HUES6 (cell line): Measurements from ENCODE around the gene FGF14.
"Not testable (repeated sequence)": the region's sequence is repeated elsewhere in the genome, so short reads cannot be mapped to it uniquely, and the experiment has no call there.

ENCODE experiments used
- H3K27ac ChIP-seq: 2 replicates; pipeline ENCODE4 v1.7.0; 2013; ENCODE audit warnings: low read depth, mild to moderate bottlenecking, low read length, inconsistent platforms
- H3K27me3 ChIP-seq: 2 replicates; pipeline ENCODE4 v1.6.1; 2013; ENCODE audit warnings: low read length; ENCODE audit not compliant: control insufficient read depth, insufficient read depth
- H3K36me3 ChIP-seq: 2 replicates; pipeline ENCODE4 v1.6.1; 2013; ENCODE audit warnings: low read length; ENCODE audit not compliant: control insufficient read depth, insufficient read depth
- H3K4me1 ChIP-seq: 2 replicates; pipeline ENCODE4 v1.6.1; 2013; ENCODE audit warnings: low read length; ENCODE audit not compliant: control insufficient read depth, insufficient read depth
- H3K4me3 ChIP-seq: 2 replicates; pipeline ENCODE4 v1.5.1; 2013; ENCODE audit warnings: low read depth, low read length
- H3K9ac ChIP-seq: one replicate; pipeline ENCODE4 v1.6.1; 2013; ENCODE audit warnings: mild to moderate bottlenecking, low read length
- H3K9me3 ChIP-seq: 2 replicates; pipeline ENCODE4 v1.6.1; 2013; ENCODE audit warnings: low read depth, low read length; ENCODE audit not compliant: control insufficient read depth, insufficient read depth

FGF14 gene

DNA sequence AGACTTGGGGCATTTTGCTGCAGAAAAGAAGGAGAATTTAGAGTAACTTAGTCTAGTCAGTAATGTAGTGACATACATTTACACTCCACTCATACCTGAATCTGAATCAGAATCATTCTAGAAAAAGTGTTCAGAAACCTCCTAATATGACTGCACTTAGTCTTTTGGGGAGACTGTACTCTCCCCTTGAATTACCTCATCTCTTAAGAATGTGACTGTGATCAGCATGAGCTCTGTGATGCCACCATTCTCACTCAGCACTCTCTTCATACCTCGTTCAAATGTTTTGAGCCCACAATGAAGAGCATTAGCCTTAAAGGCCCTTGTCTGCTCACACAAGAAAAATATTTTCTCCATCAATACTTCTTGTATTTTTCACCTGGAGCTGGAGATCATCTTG is 229.4 kb downstream of the FGF14 start:
- Histone ChIP-seq H3K36me3 (no peaks in the 10 kb centered on the region), H3K4me1 (no peaks in the 10 kb centered on the region; the same call in 1 of the 2 replicates), H3K9ac (no peak overlapping the region), H3K27me3 (no peaks in the 10 kb centered on the region), H3K27ac (no peak overlapping the region), H3K9me3 (no peaks in the 10 kb centered on the region), H3K4me3 (no peak overlapping the region)

DNA sequence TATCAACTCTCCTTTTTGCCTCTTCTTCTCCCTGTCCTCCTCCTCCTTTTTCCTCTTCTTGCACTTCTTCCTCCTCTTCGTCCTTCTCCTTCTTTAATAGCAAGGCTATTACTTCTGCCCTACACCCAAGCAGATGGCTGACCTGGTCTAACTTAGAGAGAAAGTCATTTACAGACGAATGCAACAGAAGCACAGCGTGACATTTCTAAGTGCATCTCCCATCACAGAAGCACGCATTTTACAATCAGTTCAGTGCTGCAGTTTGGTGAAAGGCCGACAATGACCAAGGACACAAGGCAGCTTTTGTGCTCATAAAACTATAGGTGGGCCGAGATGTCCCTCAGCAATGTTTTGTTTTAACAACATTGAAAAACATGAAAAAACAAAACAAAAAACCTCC is 231.5 kb downstream of the FGF14 start:
- H3K36me3 ChIP-seq: no peaks in the 10 kb centered on the region
- H3K9me3 ChIP-seq: no peaks in the 10 kb centered on the region
- no peaks in the 10 kb centered on the region for H3K27me3 ChIP-seq
- no peak overlapping the region for H3K4me3 ChIP-seq
- no peak overlapping the region for H3K9ac ChIP-seq
- H3K27ac ChIP-seq: no peak overlapping the region
- no peaks in the 10 kb centered on the region; the same call in 1 of the 2 replicates for H3K4me1 ChIP-seq

DNA sequence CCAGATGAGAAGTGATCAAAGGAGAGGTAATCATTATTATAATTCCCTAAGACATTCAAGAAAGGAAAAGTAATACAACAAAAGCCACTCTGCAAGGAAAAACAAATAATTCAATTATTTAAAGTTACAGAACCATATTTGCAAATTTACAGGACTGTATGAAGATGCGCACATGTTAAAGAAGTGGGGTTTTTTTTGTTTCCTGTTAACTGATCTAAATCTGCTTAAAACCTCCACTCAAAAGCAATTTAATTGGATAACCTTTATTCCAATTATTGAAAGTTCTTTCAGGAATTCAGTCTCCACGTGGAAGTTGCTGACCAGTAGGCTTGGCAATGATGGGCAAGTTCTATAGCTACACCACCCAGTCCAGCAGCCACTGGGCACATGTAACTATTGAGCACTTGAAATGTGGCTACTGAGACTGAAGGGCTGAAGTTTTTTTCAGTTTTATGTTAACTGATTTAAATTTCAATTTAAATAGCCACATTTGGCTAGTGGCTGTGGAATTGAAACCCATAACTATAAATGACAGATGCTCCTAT is 232.3 kb downstream of the FGF14 start:
- no peaks in the 10 kb centered on the region for H3K36me3 ChIP-seq
- H3K9ac ChIP-seq: no peak overlapping the region
- no peaks in the 10 kb centered on the region for H3K27me3 ChIP-seq
- no peaks in the 10 kb centered on the region for H3K9me3 ChIP-seq
- no peak overlapping the region for H3K27ac ChIP-seq
- H3K4me1 ChIP-seq: no peaks in the 10 kb centered on the region; the same call in 1 of the 2 replicates
- no peak overlapping the region for H3K4me3 ChIP-seq

DNA sequence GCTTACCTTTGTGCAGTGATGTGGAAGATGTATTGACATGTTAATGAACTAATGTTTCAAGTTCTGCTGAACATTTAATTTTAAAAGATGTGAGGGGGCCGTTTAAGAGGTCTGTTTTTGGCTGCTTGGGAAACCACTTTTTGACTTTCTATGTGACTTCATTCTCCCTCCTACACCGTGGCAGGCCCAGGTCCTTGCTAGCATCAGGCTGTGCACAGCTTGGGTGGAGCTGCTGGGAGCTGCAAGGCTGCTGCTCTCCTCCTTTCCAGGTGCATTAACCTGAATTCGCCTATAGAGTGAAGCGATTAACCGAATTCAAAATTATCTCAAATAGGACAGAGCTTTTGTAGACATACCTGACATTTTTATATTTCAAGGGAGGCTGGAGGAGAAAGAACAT is 249.1 kb downstream of the FGF14 start:
- no peaks in the 10 kb centered on the region for H3K36me3 ChIP-seq
- no peak overlapping the region for H3K9ac ChIP-seq
- H3K27ac ChIP-seq: no peak overlapping the region
- H3K4me1 ChIP-seq: no peaks in the 10 kb centered on the region
- H3K27me3 ChIP-seq: no peaks in the 10 kb centered on the region
- H3K4me3 ChIP-seq: no peak overlapping the region
- H3K9me3 ChIP-seq: no peaks in the 10 kb centered on the region

DNA sequence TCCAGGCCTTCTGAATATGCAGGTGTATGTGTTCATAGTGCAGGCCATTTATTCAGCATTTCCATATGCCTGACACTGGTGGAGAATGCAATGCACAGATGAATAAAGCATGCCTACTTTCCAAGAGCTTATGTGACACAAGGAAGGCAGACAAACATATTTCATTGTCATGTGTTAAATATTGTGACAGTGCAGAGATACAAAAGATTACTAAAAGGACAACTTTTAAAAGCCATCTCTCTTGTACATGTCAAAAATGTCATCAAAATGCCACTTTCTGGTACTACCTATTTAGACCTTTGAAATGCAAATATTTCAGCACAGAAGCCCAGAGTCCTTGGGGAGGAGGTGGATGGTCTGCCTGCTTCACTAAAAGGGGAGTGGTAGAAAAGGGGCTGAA is 254.5 kb downstream of the FGF14 start:
- no peak overlapping the region for H3K9ac ChIP-seq
- no peaks in the 10 kb centered on the region for H3K36me3 ChIP-seq
- no peaks in the 10 kb centered on the region for H3K9me3 ChIP-seq
- H3K4me1 ChIP-seq: no peaks in the 10 kb centered on the region
- no peaks in the 10 kb centered on the region for H3K27me3 ChIP-seq
- no peak overlapping the region for H3K4me3 ChIP-seq
- H3K27ac ChIP-seq: no peak overlapping the region

DNA sequence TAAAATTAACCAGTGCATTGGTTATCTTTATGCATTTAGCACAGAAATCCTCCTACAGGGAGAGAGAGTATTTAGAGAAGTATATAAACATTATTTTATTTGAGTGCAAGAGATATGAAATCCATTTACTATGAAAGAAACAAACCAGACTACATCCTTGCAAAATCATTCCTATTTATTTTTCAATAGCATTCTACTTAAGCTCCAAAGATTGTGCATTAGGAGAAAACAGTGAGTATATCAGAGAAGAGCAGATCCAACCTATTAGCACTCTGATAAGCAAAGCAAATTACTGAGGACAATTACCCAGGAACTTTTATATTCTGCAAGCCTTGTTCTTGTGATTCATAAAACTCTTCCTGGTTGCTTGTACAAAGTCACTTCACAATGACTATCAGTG is 256.1 kb downstream of the FGF14 start:
- H3K27ac ChIP-seq: no peak overlapping the region
- H3K9me3 ChIP-seq: no peaks in the 10 kb centered on the region
- no peaks in the 10 kb centered on the region for H3K27me3 ChIP-seq
- H3K36me3 ChIP-seq: no peaks in the 10 kb centered on the region
- H3K9ac ChIP-seq: no peak overlapping the region
- no peak overlapping the region for H3K4me3 ChIP-seq
- H3K4me1 ChIP-seq: no peaks in the 10 kb centered on the region

DNA sequence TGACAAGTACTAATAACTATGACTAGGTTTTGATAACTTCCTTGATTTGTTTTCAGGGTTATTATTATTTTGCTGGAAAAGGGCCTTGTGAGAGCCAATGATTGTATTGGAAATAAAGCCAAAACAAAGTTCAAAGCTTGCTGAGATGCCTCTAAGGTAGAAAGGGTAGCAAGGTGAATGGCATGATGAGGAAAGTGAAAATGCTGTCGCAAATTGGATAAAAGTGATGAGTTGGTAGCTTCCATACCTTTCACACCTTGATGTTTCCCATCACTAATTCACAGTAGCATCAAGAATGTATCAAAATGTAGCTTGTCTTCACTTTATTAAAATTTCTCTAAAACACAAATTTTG is 259.4 kb downstream of the FGF14 start:
- H3K36me3 ChIP-seq: no peaks in the 10 kb centered on the region
- H3K27me3 ChIP-seq: no peaks in the 10 kb centered on the region
- H3K9ac ChIP-seq: no peak overlapping the region
- H3K4me3 ChIP-seq: no peak overlapping the region
- no peaks in the 10 kb centered on the region for H3K9me3 ChIP-seq
- H3K27ac ChIP-seq: no peak overlapping the region
- H3K4me1 ChIP-seq: no peaks in the 10 kb centered on the region

- no peak overlapping the region for H3K27ac ChIP-seq
- H3K4me1 ChIP-seq: no peaks in the 10 kb centered on the region
- no peaks in the 10 kb centered on the region for H3K9me3 ChIP-seq
- no peaks in the 10 kb centered on the region for H3K27me3 ChIP-seq
- H3K9ac ChIP-seq: no peak overlapping the region
- no peaks in the 10 kb centered on the region for H3K36me3 ChIP-seq
- no peak overlapping the region for H3K4me3 ChIP-seq
Measured at GRCh38 chr13:102141625-102142472, 260.0 kb downstream of the FGF14 start.

GRCh38 chr13:102139626-102140025 is 262.2 kb downstream of the FGF14 start:
- H3K4me3 ChIP-seq: no peak overlapping the region
- H3K4me1 ChIP-seq: no peaks in the 10 kb centered on the region
- no peak overlapping the region for H3K9ac ChIP-seq
- H3K27me3 ChIP-seq: no peaks in the 10 kb centered on the region
- H3K36me3 ChIP-seq: no peaks in the 10 kb centered on the region
- no peak overlapping the region for H3K27ac ChIP-seq
- H3K9me3 ChIP-seq: no peaks in the 10 kb centered on the region

GRCh38 chr13:102138635-102139190 is 263.1 kb downstream of the FGF14 start:
- H3K9me3 ChIP-seq: no peaks in the 10 kb centered on the region
- no peak overlapping the region for H3K27ac ChIP-seq
- H3K4me1 ChIP-seq: no peaks in the 10 kb centered on the region
- H3K4me3 ChIP-seq: no peak overlapping the region
- no peak overlapping the region for H3K9ac ChIP-seq
- H3K36me3 ChIP-seq: no peaks in the 10 kb centered on the region
- no peaks in the 10 kb centered on the region for H3K27me3 ChIP-seq

GRCh38 chr13:102137904-102138303 is 263.9 kb downstream of the FGF14 start:
- H3K27me3 ChIP-seq, H3K9me3 ChIP-seq, H3K4me1 ChIP-seq, H3K9ac ChIP-seq, H3K27ac ChIP-seq, H3K36me3 ChIP-seq, H3K4me3 ChIP-seq: not testable (repeated sequence)
